ENCODE measurements around the gene BRD4. TPM values are rescaled to one million over a fixed set of nuclear protein-coding genes. Genes with fewer than 3 reads are reported as not detected.
A peak's percentile ranks its signal among the peaks of the same experiment; 100 is the strongest.

The BRD4 gene
- total RNA-seq, 1 experiment from 2014 or later: 144 TPM

- Histone ChIP-seq H3K23me2 (ENCODE audit: insufficient read length, low read depth, low read length, poor library complexity, severe bottlenecking) (no peaks in the 10 kb centered on the region), H3K14ac (ENCODE audit: insufficient read depth, low read length) (no peak overlapping the region), H2BK15ac (ENCODE audit: low read depth, low read length) (no peak overlapping the region), H2AFZ (ENCODE audit: low read length) (no peak overlapping the region), H3K4me2 (ENCODE audit: insufficient read depth, insufficient read length, low read length) (no peak overlapping the region), H3K9me3 (ENCODE audit: control insufficient read depth, low read depth, low read length) (no peaks in the 10 kb centered on the region), H3K9ac (ENCODE audit: extremely low read depth, insufficient read length, low read length) (no peak overlapping the region), H4K20me1 (ENCODE audit: control insufficient read depth, insufficient read depth, insufficient read length) (peaks cover 4% of the 10 kb centered on the region), H3K27me3 (ENCODE audit: insufficient read depth, low read length) (no peaks in the 10 kb centered on the region), H3K23ac (ENCODE audit: insufficient read length, low read depth, low read length) (no peak overlapping the region), H3K4ac (ENCODE audit: low read depth, low read length) (no peak overlapping the region), H3T11ph (ENCODE audit: low read length) (no peak overlapping the region), H2BK12ac (ENCODE audit: insufficient read length, low read depth, low read length) (no peak overlapping the region), H3K4me1 (ENCODE audit: insufficient read depth, low read length) (no peaks in the 10 kb centered on the region), H3K79me2 (ENCODE audit: insufficient read depth, low read length) (no peaks in the 10 kb centered on the region), H3K27ac (ENCODE audit: insufficient read length, low read depth, low read length) (no peak overlapping the region), H2BK120ac (ENCODE audit: low read depth, low read length, poor library complexity, severe bottlenecking) (no peak overlapping the region), H2BK5ac (ENCODE audit: insufficient read length, low read length) (no peak overlapping the region), H4K91ac (ENCODE audit: insufficient read length, low read depth, low read length) (no peak overlapping the region), H4K5ac (ENCODE audit: insufficient read length, low read depth, low read length) (no peak overlapping the region), H2AK5ac (ENCODE audit: insufficient read length, low read length) (no peak overlapping the region), H3K18ac (ENCODE audit: insufficient read length, low read depth, low read length) (no peak overlapping the region), H4K8ac (replicated peaks; ENCODE audit: insufficient read length, low read depth, low read length) (no peak overlapping the region), H3K79me1 (ENCODE audit: insufficient read depth, low read depth, low read length, poor library complexity, severe bottlenecking) (no peaks in the 10 kb centered on the region), H3K56ac (ENCODE audit: insufficient read length, low read depth, low read length) (no peak overlapping the region), H2BK20ac (ENCODE audit: low read depth, low read length, poor library complexity, severe bottlenecking) (no peak overlapping the region)
- H3K4me1 Mint-ChIP-seq: peaks cover 11 to 19% of the 10 kb centered on the region in 2 experiments
- no CpG with 5 or more reads among the region's 5 CpGs for WGBS (ENCODE audit: extremely low coverage, insufficient read length, low lambda C conversion rate)
- no peaks in the 10 kb centered on the region for H3K9me3 Mint-ChIP-seq
- H3K36me3 Mint-ChIP-seq (ENCODE audit: insufficient read depth in 1 of 3, low read depth in 3 of 3): peaks cover 35 to 67% (median 66%) of the 10 kb centered on the region in 3 experiments
- no peaks in the 10 kb centered on the region for H3K27me3 Mint-ChIP-seq (ENCODE audit: low read depth)
- H3K27ac Mint-ChIP-seq: 0 out of 7 replicates have a peak overlapping the region, but pooled peaks of 1 of the 3 experiments have one; percentile 47
- DNase-seq: no peak
- TF ChIP-seq CTCF (conservative IDR thresholded peaks at IDR 0.05): no peak
- H3K4me3 Mint-ChIP-seq: no peak overlapping the region
These were observed 84.2 kb downstream of the BRD4 start for GRCh38 chr19:15248106-15248505.
